ENCODE data around the gene KCNK7.

KCNK7 gene

GRCh38 chr11:65585396-65586246 lies 10.0 kb downstream of the KCNK7 start:
- no peak for DNase-seq

DNA sequence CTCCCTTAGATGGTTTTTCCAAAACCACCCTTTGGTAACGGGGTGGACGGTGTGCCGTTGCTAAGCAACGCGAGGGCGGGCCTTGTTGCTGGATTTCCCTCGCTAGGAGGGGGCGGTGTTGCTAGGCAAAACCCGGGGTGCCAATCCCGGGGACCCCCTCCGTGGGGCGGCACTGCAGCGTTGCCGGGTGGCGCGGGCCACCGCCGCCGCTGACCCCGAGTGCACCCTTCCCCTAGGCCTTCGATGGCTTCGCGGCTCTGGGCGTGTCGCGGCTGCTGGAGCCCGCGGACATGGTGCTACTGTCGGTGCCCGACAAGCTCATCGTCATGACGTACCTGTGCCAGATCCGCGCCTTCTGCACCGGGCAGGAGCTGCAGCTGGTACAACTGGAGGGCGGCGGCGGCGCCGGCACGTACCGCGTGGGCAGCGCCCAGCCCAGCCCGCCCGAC lies 10.9 kb downstream of the KCNK7 start:
- DNase-seq: no peak

DNA sequence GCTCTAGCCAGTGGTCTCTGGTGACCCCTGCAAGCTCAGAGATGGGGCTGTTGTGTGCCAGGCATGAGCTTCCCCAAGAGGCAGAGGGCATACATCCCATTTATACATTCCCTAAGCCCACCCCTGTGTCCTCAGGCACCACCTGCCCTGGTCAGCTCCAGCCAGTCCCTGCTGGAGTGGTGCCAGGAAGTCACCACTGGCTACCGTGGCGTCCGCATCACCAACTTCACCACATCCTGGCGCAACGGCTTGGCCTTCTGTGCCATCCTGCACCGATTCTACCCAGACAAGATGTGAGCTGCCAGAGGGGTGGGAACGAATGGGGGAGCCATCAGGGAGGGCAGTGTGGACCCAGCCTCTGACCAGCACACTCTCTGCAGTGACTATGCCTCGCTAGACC lies 11.5 kb downstream of the KCNK7 start:
- DNase-seq: no peak

- no peak for DNase-seq
Measured at GRCh38 chr11:65583589-65583988, 12.0 kb downstream of the KCNK7 start.

DNA sequence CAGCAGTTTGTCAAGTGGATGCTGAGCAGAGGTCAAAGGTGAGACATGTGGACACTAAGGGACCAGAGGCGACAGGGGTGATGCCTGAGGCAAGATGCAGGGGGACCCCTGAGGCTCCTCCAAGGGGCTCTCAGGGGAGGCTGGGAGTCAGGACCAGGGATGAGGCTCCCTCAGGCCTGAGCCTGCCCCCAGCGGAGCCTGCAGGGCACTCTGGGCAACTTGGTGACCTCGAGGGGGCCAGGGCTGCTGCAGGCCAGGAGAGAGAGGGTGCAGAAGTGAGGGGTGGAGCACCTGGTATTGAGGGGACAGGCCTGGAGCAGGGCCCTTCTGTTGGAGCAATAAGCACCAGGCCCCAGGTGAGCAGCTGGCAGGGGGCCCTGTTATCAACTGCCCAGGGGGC lies 13.7 kb downstream of the KCNK7 start:
- no peak for DNase-seq

GRCh38 chr11:65580756-65581155 lies 14.8 kb downstream of the KCNK7 start:
- DNase-seq: no peak

DNA sequence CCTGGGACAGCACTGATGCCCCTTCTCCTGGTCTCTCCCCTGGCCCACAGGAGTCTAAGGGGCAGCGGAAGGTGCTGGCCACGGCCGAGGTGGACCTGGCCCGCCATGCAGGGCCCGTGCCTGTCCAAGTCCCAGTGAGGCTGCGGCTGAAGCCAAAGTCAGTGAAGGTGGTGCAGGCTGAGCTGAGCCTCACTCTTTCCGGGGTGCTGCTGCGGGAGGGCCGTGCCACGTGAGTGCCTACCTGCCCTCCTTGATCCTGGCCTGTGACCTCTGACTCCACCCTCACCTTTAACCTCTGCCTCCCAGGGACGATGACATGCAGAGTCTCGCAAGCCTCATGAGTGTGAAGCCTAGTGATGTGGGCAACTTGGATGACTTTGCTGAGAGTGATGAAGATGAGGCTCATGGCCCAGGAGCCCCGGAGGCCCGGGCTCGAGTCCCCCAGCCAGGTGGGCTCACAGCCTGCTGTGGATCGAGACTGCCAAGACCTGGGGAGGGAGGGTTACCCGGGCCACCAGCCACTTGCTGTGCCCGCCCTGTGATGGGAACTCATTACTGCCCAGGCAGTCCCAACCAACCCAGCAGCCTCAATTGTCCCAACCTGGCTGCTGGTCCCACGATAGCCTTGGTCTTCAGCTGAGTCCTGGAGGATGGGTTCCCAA lies 15.4 kb downstream of the KCNK7 start:
- no peak for DNase-seq

GRCh38 chr11:65579291-65579690 lies 16.3 kb downstream of the KCNK7 start:
- DNase-seq: no peak

DNA sequence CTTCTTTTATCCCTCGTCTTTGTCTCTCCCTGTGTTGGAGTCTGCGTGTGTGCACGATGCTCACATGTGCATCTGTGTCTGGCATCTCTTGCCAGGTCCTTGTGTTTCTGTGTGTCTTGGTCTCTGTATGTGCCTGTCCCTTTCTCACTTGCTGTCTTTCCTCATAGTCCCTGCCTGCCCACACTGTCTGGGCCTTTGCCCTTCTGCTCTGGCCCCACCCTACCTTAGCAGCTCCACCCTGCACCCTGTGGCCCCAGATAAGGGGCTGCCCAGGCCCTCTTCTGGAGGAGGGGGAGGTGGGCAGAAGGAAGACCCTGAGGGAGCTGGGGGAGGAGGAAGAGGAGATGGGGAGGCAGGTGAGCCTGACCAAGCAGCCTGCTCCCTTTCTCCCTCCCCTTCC lies 16.9 kb downstream of the KCNK7 start:
- DNase-seq: no peak

DNA sequence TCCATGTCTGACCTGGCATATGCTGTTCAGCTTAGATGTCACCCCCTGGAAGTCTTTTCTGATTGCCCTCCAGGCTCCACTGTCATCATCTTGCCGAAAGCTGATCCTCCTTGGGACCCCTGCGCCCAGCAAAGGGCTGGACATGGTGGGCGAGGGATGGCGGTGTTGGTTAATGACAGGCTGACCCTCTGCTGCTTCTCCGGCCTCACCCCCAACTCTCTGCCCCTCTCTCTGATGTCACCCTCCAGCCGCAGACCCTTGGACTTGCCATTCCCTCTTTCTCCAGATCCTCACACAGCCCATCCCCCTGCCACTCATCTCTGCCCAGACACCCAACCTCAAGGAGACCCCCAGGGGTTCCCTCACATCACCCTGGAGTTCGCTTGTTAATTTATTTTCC lies 17.5 kb downstream of the KCNK7 start:
- no peak for DNase-seq

DNA sequence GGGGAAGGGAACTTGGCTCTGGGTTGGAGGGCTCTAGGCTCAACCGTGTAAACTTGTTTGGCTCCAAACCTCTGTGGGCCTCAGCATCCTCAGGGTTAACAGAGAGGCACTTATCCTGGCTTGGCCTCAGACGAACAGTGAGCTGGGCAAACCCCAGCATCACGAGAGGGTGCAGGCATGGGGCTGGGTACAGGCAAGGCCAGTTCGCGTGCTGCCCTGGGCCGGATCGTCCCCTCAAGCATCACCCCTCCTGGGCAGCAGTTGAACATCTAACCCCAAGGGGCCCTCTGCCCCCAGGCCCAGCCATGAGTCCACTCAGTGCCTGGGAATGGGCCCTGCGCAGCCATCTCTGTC lies 17.9 kb downstream of the KCNK7 start:
- DNase-seq: no peak

- no peak for DNase-seq
Measured at GRCh38 chr11:65576867-65577755, 18.5 kb downstream of the KCNK7 start.

- no peak for DNase-seq
Measured at GRCh38 chr11:65576232-65576866, 19.3 kb downstream of the KCNK7 start.

- peak; percentile 85 for DNase-seq
Measured at GRCh38 chr11:65575568-65576231, 19.9 kb downstream of the KCNK7 start, which contains the start of gene EHBP1L1. TSS of gene EHBP1L1 (plus strand) at chr11:65576053. CDS start at chr11:65576303, 250 bp downstream.

- peak; percentile 85 for DNase-seq
Measured at GRCh38 chr11:65574811-65575567, 20.6 kb downstream of the KCNK7 start.

GRCh38 chr11:65574109-65574810 lies 21.3 kb downstream of the KCNK7 start:
- DNase-seq: peak; percentile 98

- DNase-seq: no peak
Measured at GRCh38 chr11:65573391-65574079, 22.1 kb downstream of the KCNK7 start.

- DNase-seq: peak; percentile 93
Measured at GRCh38 chr11:65572356-65573051, 23.1 kb downstream of the KCNK7 start, which contains the start of gene FAM89B. TSS of gene FAM89B (plus strand) at chr11:65572538. CDS start at chr11:65572670, 132 bp downstream.

- peak; percentile 62 for DNase-seq
Measured at GRCh38 chr11:65571940-65572339, 23.7 kb downstream of the KCNK7 start.

Measured in OCI-M1 (cell line).